Raji (cell line): ENCODE results near the gene TLE1.

Experiments used
- POLR2A ChIP-seq: IDR thresholded peaks from 2 replicates; pipeline ENCODE4 v1.6.1; 2011; ENCODE audit warnings: low read depth, low read length, control low read depth; ENCODE audit not compliant: insufficient read depth

The TLE1 gene

DNA sequence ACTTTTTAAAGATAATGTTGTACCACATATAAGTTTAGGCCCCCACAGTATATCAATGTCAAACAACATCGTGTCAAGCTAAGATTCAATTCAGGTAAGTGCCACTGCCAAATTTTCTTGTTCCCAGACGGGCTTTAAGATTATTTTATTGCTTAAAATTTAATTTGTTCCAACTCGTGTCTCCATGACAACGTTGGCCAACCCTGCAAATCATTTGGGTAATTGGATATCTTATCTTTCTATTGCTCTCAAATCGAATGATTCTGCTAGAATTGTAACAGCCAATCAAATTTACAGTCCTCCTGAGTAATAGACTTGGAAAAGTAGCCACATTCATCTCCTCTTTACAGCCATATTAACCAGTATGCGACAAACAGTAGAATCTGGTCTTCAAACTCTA, 19.5 kb downstream of the TLE1 start:
- TF ChIP-seq POLR2A = no peak

DNA sequence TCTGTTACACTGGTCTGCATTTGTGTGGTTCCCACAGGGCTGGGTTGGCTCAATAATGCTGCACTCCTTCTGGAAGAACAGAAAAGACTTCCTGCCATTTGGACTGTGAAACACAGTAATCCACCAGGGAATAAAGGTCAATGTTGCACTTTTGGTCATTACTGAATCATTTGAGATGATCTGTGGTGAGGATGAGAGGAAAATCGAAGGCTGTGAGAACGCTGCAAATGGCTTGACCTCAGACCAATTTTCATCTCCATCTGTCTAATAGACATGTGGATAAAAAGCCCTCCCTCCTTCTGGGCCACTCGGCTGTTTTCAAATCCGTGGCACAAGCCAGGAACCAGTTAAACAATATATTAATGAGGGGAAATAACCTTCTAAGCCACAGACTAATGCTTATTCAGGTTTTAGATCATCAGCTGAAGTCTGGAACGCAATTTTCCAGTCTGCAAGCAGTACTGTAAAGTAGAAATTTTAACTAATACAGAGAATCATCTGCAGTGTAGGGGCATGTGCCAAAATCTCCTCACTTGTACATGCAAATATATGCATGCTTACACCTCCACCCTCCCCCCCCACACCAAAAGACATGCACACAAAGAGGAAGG, 20.2 kb downstream of the TLE1 start:
- TF ChIP-seq POLR2A = no peak

DNA sequence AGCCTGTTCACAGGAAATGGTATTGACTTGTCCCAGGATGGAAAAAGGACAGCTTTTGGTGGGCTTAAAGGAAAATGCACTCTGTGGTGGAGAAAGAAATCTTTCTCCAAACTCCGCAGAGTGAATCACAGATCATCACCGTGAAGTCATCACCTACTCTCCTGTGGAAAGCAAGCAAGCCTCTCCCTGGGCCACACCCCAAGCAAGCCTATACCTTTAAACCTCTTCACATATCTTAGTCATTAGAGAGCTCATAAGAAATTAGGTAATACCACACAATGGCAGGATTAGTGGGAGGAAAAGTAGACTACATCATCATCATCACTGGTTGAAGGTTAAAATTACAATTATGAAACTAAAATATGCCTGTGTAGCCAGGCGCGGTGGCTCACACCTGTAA, 23.2 kb downstream of the TLE1 start:
- no peak for TF ChIP-seq POLR2A

DNA sequence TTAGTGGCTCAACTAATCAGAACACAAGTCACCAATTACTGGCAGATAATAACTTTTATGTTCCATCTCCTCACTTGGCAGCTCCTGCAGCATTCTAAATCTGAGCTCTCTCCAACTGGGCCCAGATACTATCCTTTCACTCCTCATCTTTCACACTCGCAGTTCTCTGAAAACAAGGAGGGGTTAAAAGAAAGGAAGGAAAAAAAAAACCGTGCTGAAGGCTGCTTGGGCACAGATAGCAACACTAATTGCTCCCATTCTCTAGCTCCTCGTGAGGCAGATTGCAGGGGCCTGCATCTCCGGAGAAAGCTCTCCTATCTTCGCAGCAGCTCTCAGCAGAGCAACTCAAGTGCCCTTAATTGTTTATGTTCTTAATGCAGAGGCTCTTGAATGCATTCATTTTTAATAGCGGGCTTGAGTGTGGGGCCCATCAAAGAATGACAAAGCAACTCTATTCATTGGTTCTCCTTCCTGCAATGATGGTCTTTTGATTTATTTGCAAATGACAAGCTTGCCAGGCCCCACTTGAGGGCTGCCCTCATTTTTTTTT, 23.9 kb downstream of the TLE1 start:
- no peak for TF ChIP-seq POLR2A

DNA sequence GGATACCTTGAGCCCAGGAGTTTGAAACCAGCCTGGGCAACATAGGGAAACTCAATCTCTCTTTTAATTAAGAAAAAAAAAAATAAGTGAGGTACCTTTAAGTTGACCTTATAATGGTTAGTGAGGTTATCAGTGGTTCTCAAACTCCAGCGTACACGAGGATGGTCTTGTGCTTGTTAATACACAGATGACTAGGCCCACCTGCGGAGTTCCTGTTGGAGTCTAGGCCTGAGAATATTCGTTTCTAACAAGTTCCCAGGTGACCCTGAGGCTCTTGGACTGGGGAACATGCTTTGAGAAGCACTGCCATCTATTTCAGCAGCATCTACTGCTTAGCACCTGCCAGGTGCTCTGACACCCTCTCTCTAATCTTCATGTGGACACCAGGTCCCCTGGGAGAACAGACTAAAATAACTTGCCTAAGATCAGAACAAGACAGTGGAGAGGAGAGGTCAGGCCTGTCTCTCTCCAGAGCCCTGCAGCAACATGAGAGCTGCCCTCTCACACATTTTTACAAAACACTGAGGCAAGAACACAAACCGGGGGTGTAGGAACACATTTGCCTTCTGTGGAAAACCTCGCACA, 24.6 kb downstream of the TLE1 start:
- no peak for TF ChIP-seq POLR2A

DNA sequence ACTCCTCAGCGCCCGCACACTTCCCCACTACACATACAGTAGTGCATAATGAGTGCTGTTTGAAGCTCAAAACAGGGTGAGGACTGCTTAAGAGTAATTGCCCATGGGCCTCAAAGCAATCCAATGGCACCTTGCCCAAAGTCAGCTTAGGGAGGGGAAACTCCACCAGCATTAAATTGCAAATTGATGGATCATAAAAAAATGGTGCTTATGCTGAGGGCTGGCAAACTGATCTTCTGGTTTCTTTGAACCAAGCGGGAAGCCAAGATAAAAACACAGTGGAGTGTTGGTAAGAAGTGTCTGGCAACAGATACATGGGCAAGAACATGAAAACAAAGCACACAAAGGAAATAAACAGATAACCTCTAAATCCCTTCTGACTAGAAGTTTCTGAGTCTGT, 28.0 kb downstream of the TLE1 start:
- TF ChIP-seq POLR2A = no peak

DNA sequence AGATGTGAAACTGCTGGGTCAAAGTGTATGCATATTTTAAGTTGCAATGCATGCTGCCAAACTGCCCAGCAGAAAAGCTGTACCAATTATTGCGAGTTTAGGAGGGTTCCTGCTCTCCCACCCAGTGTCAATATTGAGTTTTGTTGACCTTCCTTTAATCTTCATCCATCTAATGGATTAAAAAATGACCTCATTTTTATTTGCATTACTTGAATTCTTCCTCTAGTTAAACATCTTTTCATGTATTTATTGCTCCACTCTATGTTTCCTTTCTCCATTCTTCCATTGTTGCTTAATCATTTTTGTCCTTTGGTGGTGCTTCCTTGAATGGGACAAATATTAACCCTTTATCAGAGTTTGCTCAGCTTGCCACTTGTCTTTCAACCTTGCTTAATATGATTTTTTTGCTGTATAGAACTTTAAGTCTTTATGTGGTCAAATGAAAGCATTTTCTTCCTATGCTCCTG, 32.4 kb downstream of the TLE1 start:
- TF ChIP-seq POLR2A = no peak

DNA sequence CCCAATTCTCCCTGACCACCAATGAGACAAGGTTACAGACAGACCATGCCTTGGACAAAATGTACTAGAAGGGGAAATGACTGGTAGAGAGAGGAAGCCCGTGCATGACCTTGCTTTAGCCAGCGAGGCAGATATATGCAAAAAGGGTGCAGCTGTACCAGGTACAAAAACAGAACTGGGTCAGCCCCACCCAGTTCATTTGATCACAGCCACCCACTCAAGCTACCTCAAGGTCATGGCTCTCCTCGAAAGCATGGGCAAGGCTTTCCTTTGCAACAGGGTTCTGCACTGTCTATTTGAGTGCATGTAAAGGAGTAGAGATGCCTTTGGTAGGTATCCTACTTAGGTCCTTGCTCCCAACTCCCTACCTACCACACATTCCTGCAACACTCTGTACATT, 33.3 kb downstream of the TLE1 start:
- no peak for TF ChIP-seq POLR2A

DNA sequence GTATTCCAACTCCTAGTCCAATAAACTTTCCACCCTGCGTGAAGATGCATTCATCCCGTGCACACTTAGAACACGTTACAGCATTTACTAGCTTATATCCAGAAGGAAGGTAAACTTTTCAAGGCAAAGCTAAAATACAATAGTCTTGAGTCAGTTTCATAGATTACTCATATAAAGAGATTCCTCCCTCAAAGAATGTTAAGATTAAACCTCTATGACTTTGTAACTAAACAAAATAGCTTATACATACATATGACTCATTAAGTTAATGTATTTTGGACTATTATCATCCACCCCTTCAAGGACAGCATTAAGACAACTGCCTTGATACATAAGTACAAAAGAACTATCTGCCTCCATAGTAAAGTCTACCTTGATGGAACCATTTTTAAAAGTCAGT, 36.1 kb downstream of the TLE1 start:
- TF ChIP-seq POLR2A = no peak

DNA sequence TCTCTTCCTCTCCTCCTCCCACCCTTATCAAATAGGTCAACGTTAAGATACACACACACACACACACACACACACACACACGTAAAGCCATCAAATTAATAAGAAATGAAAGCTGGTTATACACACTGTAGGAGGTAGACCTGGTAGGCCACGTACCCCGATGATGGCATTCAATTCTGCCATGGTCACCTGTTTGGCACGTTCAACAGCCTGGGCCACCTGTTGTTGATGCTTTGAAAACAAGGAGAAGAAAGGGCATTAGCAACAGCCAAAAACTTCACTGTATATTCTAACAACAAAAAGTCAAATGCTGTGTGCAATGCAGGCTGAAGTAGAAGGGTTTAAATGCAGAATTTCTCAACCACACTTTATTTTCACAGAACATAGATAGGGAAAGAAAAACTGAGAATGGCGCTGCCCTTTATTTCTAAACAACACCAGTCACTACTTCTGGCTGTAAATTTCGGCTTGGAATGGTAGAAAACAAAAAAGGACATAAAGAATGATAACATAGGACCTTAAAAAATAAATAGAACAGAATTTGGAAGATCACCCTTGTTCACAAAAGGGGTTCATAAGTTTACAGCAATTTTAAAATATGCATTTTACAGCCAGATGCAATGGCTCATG, 37.2 kb downstream of the TLE1 start:
- TF ChIP-seq POLR2A = no peak

DNA sequence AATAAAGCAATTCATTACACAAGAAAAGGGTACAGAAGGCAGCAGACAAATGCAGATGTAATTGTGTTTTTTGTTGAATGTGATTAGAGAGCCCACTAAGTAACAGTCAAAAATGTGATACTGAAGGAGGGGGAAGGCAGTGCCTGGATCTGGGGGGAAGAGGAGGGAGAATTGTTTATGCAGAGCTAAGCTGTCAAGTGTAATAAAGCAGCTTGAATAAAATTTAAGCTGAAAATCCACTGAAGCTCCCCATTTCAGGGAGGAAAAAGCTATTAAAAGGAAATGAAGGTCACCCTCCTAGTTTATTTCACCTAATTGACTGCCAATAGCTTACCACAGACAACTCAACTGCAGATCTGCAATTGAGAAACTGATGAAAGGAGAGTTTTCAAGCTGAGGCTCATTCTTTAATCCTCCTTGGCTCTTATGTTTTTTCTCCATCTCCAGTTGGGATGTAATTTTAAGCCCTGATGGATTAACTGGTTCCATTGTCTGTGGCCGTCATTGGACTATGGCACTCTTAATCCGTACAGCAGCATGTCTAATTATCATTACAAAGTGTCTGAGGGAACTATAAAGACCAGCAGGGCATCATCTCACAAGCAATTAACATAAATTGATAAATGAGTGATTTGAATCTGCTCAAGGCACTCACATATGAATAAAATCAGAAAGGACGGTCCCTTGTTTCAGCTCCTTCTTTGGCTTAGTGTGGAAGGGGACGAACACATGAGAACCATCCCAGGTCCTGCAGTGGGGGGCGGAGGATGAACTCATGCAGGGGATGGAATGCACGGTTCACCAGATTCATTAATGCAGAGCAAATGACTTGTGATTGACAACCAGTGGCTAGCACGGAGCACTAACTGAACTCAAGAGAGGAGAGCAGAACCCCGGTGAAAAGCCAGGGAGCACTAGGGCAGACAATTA, 38.5 kb downstream of the TLE1 start:
- TF ChIP-seq POLR2A = no peak

DNA sequence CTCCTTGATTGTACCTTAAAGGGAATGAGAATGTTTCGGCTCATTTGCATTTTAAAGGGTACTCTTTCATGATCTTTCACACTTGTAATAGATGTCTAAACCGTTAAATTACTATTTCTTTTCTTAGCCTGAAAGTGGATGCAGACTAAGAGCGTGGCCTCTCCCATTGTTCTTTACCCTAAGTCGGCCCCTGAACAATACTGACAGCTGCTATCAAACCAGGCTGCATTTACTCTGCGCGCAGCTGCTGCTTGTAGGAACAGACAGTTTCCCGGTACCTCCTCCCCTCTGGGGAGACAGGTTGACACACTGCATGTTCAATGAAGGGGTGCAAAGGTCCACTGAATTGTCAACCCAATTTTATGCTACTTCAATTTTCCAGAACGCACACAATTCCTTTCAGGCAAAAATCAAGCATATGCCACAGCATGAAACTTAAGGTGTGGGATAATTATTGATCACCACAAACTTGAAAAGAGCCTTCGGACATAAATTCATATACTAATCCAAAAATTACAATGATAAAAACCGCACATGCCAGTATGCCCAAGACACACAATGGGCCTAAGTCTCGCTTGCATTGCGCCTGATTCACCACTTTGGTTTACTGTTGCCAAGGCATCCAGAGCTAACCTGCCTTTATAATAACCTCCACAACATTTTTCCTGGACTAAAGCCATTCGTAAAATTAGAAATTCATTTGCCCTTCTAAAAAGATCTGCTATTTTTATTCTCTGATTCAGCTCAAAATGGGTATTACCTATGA, 39.7 kb downstream of the TLE1 start:
- no peak for TF ChIP-seq POLR2A

DNA sequence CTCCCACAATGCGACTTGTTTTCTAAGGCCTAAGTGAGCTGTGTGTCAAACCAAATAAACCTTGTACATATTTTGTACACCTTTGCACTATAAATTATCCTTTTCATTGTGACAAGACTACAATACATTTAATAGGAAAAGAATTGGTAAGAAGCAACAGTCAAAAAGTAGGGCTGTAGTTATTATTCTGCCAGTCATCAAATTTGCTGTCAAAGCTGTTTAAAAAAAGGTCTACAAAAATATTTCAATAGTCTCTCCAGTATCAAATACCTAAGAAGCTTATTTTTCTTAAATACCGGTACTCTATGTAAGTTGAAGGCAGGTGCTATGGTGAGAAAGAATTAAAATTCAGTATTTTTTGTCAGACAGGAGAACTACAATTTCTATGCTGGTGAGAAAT, 40.5 kb downstream of the TLE1 start:
- TF ChIP-seq POLR2A = no peak

DNA sequence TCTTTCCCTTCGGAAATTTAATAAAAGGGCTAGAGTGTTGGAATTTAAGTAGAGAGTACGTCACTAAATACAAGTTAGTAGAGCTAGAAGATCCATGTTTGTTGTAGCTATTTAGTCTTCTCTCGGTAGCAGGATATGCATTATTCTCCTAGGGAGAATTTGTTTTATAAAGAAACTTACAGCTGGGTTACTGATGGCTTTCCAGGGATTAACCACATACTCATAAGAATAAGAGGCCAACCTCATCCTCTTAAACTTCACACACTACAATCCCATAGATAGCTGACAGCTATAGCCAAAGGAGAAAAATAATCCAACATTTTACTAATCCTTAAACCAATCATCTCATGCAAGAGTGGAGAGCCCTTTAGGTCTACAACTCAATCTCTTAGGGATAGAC, 43.0 kb downstream of the TLE1 start:
- TF ChIP-seq POLR2A = no peak

DNA sequence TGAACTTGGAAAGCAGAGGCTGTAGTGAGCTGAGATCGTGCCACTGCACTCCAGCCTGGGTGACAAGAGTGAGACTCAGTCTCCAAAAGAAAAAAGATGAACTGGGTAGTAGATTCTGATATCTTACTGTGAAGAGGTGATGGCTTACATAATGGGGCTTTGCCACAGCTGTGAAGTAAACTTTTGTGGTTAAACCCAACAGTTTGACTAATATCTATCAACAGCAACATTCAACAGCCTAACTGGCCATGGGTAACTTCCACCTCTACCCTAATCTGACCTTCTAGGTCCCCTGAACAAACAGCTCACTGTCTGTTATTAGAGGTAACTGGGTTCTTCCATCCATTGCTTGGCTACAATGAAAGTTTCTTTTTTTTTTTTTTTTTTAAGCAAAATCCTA, 52.1 kb downstream of the TLE1 start:
- TF ChIP-seq POLR2A = no peak
